Fibroblast of lung (primary cell): ENCODE measurements around the gene ROBO2.

Experiments used
- EZH2 ChIP-seq: IDR thresholded peaks from 2 replicates; pipeline ENCODE4 v1.5.1; 2012; ENCODE audit warnings: low read length, control low read depth, mild to moderate bottlenecking; ENCODE audit errors: missing control alignments
- TF ChIP-seq, protein P1 (sequence below), 2 donors: IDR thresholded peaks in 1 of 2; conservative IDR thresholded peaks in 1 of 2; 1 replicate in 1 of 2; 2 replicates in 1 of 2; pipeline ENCODE4 v1.5.1; 2011 to 2012; ENCODE audit warnings: low read length in 2 of 2, control low read depth in 1 of 2, inconsistent platforms in 1 of 2, low read depth in 1 of 2, mild to moderate bottlenecking in 1 of 2

DNA sequence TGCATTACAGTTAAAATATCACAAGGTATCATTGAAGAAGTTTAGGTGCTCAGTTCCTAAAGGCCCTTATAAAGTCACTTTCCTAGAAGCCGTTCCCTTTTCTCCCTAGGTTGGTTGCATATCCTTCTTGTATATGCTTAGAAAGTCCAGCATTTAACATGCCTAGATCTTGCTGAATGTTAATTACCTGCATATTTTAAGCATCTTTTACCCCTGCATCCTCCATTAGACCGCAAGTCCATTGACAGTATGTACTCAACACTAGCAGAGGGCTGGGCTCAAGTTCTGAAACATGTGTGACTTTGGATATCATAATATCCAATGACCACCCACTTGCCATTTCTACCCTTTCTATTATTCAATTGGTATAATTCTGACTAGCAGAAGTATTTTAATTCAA lies 336.6 kb downstream of the ROBO2 start:
- TF ChIP-seq, protein P1, sequence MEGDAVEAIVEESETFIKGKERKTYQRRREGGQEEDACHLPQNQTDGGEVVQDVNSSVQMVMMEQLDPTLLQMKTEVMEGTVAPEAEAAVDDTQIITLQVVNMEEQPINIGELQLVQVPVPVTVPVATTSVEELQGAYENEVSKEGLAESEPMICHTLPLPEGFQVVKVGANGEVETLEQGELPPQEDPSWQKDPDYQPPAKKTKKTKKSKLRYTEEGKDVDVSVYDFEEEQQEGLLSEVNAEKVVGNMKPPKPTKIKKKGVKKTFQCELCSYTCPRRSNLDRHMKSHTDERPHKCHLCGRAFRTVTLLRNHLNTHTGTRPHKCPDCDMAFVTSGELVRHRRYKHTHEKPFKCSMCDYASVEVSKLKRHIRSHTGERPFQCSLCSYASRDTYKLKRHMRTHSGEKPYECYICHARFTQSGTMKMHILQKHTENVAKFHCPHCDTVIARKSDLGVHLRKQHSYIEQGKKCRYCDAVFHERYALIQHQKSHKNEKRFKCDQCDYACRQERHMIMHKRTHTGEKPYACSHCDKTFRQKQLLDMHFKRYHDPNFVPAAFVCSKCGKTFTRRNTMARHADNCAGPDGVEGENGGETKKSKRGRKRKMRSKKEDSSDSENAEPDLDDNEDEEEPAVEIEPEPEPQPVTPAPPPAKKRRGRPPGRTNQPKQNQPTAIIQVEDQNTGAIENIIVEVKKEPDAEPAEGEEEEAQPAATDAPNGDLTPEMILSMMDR (conservative IDR thresholded peaks at IDR 0.05 in 1 of 2, IDR thresholded peaks at IDR 0.05 in 1 of 2; ENCODE audit: low read depth in 1 of 2, low read length in 2 of 2) = no peak
- TF ChIP-seq EZH2 = no peak
